ENCODE measurements around the gene KANK3. TPM values are rescaled to one million over a fixed set of nuclear protein-coding genes. Genes with fewer than 3 reads are reported as not detected.

The KANK3 gene
- total RNA-seq (10 to 100 TPM; 10.2 to 26.1 (median 16.7) TPM), polyA plus RNA-seq (10 to 100 TPM; 23.8 to 34.0 TPM)
- long read RNA-seq, donor 1, transcript KANK3-201 (11 exons, 2,787 nt): major isoform, 136 of 238 reads
- long read RNA-seq, donor 1, partial matches to known transcripts: 64 of 238 reads
- long read RNA-seq, donor 1, other reads (novel, unspliced or antisense): 38 of 238 reads
- long read RNA-seq, donor 2, transcript KANK3-201 (11 exons, 2,787 nt): major isoform, 173 of 312 reads
- long read RNA-seq, donor 2, partial matches to known transcripts: 97 of 312 reads
- long read RNA-seq, donor 2, other reads (novel, unspliced or antisense): 41 of 312 reads
- long read RNA-seq, donor 3, partial matches to known transcripts: 4 of 13 reads
- long read RNA-seq, donor 3, other reads (novel, unspliced or antisense): 9 of 13 reads

DNA sequence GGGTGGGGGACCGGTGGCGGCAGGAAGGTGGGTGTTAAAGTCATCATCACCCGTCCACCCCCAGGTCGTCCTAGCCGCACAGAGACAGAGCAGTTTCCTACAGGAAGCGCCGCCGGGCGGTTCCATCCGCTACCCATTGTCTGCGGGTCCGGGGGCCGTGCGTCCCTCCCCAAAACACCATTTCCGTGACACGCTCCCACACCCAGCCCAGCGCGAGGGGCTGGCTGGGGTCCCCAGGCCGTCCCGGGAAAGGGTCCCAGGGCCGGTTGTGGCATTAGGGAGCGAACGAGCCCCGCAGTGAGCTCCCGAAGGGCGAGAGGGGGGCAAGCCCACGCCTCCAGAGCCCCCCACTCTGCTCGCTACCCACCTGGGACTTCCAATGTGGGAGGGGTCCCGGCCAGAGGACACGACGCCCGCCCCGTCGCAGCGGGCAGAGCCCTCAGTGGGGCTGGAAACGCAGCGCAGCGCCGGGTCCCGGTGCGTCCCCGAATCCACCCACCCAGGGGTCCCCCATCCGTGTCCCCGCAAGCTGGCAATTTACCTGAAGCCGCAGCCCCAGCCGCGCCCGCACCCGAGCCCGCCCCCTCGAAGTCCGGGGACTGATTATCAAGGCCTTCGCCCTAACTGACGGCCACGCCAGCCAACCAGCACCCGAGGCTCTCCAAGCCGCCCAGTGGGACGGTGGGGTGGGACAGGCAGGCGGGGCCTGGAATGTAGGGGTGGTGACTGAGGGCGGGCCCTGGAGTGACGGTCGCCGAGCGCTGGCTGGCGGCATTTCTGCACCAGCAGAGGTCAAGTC lies at the start of gene KANK3:
TSS of gene KANK3 (minus strand) at position 579 of the 799 bp plus-strand sequence. CDS start 5,434 bp downstream, outside the sequence.
- H3K36me3 ChIP-seq: no peaks in the 10 kb centered on the region
- DNase-seq: peak; percentile 98 to 100
- H3K27me3 ChIP-seq: peaks cover 0 to 46% (median 0%) of the 10 kb centered on the region in 7 donors
- peak within 1 kb of the TSS; percentile 51 to 87 (median 70) for H3K4me3 ChIP-seq
- H3K4me1 ChIP-seq: peaks cover 0 to 53% (median 22%) of the 10 kb centered on the region in 9 donors
- H3K27ac ChIP-seq: peak within 1 kb of the TSS; percentile 90 to 99 (median 97)
- no peaks in the 10 kb centered on the region for H3K9me3 ChIP-seq
- TF ChIP-seq, protein P1, sequence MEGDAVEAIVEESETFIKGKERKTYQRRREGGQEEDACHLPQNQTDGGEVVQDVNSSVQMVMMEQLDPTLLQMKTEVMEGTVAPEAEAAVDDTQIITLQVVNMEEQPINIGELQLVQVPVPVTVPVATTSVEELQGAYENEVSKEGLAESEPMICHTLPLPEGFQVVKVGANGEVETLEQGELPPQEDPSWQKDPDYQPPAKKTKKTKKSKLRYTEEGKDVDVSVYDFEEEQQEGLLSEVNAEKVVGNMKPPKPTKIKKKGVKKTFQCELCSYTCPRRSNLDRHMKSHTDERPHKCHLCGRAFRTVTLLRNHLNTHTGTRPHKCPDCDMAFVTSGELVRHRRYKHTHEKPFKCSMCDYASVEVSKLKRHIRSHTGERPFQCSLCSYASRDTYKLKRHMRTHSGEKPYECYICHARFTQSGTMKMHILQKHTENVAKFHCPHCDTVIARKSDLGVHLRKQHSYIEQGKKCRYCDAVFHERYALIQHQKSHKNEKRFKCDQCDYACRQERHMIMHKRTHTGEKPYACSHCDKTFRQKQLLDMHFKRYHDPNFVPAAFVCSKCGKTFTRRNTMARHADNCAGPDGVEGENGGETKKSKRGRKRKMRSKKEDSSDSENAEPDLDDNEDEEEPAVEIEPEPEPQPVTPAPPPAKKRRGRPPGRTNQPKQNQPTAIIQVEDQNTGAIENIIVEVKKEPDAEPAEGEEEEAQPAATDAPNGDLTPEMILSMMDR (IDR thresholded peaks at IDR 0.05): peak in 3 of 9 donors; percentile 14 to 16 (median 15)
- ATAC-seq: peak; percentile 92 to 98 (median 94)
- WGBS, 2 donors: 4 to 5% methylated on average over 62 to 65 of the region's 65 CpGs
- intact Hi-C loops (cut with DNase I): loop anchor here in 2 of 10 donors (2.0 to 10.0 kb wide), 2 partner anchors 22 to 52 kb away; partner anchors contain the start of genes NDUFA7 (in 1 of the 2), RAB11B (in 1 of the 2) and RPS28 (in 1 of the 2)

DNA sequence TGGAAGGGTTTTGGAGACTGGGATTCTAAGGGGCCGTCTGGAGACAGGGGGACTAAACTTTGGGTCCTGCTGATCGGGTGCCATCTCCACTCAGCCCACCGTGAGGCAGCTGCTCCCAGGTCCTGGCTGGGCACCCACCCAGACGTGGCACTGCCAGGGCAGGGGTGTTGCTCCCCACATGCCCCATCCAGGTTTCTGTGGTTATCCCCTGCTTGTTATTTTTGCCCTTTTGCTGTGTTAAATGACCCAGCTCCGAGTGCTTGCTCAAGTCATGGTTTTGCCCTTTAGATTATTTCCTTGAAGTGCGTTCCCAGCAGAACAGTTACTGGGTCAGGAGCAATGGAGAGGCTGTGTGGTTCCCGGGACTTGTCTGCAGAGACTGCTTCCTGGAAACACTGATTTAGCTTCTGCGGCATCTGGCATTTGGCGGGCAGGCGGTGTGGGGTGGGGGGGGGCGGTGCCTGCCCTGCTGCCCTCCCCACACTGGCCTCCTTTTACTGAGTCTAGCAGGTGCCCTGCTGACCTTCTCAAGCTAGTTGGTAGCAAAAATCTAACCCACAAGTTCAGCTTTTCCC lies 49.0 kb upstream of the KANK3 start:
- Histone ChIP-seq H3K27ac (peak overlapping the region; percentile 56 to 100 (median 100)), H3K27me3 (no peaks in the 10 kb centered on the region), H3K4me3 (peak overlapping the region in 6 of 10 donors; percentile 8 to 99 (median 82)), H3K9me3 (no peaks in the 10 kb centered on the region), H3K36me3 (peaks cover 0 to 4% (median 0%) of the 10 kb centered on the region in 9 donors), H3K4me1 (peaks cover 31 to 72% (median 64%) of the 10 kb centered on the region in 9 donors)
- DNase-seq: peak; percentile 50 to 70
- TF ChIP-seq, protein P1 (IDR thresholded peaks at IDR 0.05): no peak
- intact Hi-C loops (cut with DNase I): loop anchor here in 3 of 10 donors (2.0 to 10.0 kb wide), 4 partner anchors 25 to 50 kb away; partner anchors contain the start of genes HNRNPM (in 1 of the 3) and KANK3 (in 1 of the 3)
- WGBS, 2 donors: 32 to 34% methylated on average over 11 of the region's 11 CpGs
- peak in 5 of 8 donors; percentile 13 to 34 (median 25) for ATAC-seq

DNA sequence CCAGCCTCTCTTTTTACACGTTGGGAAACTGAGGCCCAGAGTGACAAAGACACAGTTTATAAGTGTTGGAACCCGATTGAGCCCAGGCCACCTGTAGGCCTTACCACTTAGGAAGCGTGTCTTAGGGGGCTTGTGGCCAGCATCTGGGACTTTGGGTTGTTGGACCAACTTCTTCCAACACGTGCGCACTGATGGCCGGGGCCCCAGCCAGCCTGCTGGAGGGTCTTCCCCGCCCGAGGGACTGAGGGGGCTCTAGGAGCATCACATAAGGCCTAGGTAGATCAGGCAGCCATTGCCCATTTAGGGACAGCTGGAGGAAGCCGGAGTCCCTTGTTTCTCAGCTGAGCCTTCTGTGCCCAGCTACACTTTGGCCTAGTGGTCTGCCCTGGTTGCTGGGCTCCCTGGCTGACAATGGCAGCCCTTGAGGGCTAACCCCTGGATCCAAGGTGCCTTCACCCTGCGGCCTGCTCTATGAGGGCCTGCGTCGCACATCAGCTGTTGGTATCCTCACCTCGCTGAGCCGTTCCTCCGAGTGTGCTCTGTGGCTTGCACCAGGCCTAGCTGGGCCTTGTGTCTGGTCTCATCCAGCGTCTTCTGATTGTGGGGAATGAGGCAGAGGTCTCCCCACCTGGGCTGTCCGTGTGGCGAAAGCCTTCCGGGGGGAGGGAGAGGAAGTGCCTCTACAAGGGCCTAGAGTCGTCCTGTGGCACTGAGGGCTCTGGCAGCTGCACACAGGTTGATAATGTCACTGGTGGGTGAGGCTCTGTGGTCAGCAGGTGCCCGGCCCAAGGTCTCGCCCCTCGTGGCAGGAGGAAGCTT lies 48.3 kb upstream of the KANK3 start:
- Histone ChIP-seq H3K27me3 (no peaks in the 10 kb centered on the region), H3K4me1 (peaks cover 29 to 65% (median 59%) of the 10 kb centered on the region in 9 donors), H3K36me3 (peaks cover 0 to 5% (median 0%) of the 10 kb centered on the region in 9 donors), H3K27ac (peak overlapping the region; percentile 56 to 100 (median 100)), H3K4me3 (peak overlapping the region in 9 of 10 donors; percentile 19 to 100 (median 82)), H3K9me3 (peaks cover 0 to 4% (median 0%) of the 10 kb centered on the region in 11 donors)
- DNase-seq (no peak), ATAC-seq (no peak)
- TF ChIP-seq, protein P1 (IDR thresholded peaks at IDR 0.05): no peak
- 70 to 72% methylated on average over 23 of the region's 23 CpGs for WGBS, 2 donors
- intact Hi-C loops (cut with DNase I): loop anchor here in 4 of 10 donors (2.0 to 10.0 kb wide), 5 partner anchors 25 to 51 kb away; partner anchors contain the start of genes HNRNPM (in 1 of the 4) and KANK3 (in 1 of the 4)

Data from heart right ventricle (tissue), 16 donors.